HG03342 (cell line): ENCODE measurements around the gene CCDC63.
"Not testable (repeated sequence)": the region's sequence is repeated elsewhere in the genome, so short reads cannot be mapped to it uniquely, and the experiment has no call there.

Experiments used
- ATAC-seq: cut with Tn5 transposase; IDR thresholded peaks from one replicate; pipeline ENCODE4 v1.9.1; 2021; ENCODE audit warnings: mild to moderate bottlenecking, moderate library complexity; ENCODE audit not compliant: unreplicated experiment

CCDC63 gene

DNA sequence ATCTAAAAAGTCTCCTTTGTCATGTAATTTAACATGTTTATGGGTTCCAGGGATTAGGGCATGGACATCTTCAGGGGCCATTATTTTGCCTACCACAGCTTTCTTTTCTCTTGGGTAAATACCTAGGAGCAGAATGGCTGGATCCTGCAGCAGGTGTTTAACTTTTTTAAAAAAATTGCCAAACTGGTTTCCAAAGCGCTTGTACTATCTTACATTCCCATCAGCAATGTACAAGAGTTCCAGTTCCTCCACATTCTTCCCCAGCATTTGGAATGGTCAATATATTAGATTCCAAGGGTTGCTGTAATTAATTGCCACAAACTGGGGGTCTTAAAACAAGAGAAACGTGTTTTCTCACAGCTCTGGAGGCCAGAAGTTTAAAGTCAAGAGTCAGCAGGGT, 101.3 kb downstream of the CCDC63 start:
- no peak for ATAC-seq

- not testable (repeated sequence) for ATAC-seq
Measured at GRCh38 chr12:110950466-110950865, 103.7 kb downstream of the CCDC63 start.

DNA sequence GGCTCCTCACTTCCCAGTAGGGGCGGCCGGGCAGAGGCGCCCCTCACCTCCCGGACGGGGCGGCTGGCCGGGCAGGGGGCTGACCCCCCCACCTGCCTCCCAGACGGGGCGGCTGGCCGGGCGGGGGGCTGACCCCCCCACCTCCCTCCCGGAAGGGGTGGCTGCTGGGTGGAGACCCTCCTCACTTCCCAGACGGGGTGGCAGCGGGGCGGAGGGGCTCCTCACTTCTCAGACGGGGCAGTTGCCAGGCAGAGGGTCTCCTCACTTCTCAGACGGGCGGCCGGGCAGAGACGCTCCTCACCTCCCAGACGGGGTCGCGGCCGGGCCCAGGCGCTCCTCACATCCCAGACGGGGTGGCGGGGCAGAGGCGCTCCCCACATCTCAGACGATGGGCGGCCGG, 104.1 kb downstream of the CCDC63 start:
- not testable (repeated sequence) for ATAC-seq
